ENCODE results near the gene PLB1.

Gene PLB1

DNA sequence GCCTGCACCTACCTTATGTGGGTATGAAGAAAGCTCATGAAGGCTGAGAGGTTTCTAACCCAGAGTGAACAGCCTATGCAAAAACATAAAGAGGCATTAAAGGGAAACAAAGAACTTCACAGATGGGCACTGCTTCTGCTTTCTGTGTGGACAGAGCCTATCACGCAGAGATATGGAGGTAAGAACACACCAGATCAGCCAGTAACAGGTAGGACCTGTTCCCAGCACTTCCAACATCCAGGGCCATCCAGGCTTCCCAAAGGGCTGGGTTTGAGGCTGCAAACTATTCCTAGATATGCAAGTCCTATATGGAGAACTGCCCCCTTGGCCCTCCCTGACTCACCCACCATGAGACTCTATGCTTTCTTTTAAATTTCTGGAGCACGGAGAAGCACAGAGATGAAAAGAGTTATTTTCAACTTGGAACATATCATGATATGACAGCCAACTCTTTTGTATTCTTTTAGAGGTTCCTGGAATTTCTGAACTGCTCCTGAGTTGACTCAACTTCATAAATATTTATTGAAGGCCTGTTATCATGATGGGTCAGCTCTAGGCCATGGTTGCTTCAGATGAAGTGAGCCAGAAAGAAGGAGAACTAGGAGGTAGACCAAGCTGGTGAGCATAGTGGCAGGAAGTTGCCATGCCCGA is 178.3 kb downstream of the PLB1 start:
- no peak overlapping the region for H3K4me3 ChIP-seq (ENCODE audit: control insufficient read depth, low read depth, low read length)
- no peak for DNase-seq (ENCODE audit: low read depth)
- TF ChIP-seq CTCF (conservative IDR thresholded peaks at IDR 0.05; ENCODE audit: control insufficient read depth, insufficient read depth, low read depth, low read length) = no peak

DNA sequence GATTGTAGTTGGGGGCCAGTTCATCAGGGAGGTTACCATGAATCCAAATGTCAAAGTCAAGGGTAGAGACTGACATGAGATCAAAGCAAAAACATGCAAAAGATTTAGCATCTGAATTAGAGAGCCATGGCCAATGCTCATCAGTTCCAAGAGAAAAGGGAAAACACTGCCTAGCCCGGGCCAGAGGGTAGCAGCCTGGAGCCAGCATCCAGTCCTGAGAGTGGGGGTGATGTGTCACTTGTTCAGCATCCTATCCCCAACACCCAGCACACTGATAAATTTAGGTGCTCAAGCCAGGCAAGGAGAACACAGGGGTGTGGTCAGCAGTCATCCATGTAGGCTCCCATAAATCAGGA is 178.8 kb downstream of the PLB1 start:
- H3K4me3 ChIP-seq (ENCODE audit: control insufficient read depth, low read depth, low read length) = no peak overlapping the region
- DNase-seq (ENCODE audit: low read depth) = no peak
- TF ChIP-seq CTCF (conservative IDR thresholded peaks at IDR 0.05; ENCODE audit: control insufficient read depth, insufficient read depth, low read depth, low read length) = no peak

GRCh38 chr2:28676152-28676835 is 180.4 kb downstream of the PLB1 start:
- H3K4me3 ChIP-seq (ENCODE audit: control insufficient read depth, low read depth, low read length) = no peak overlapping the region
- DNase-seq (ENCODE audit: low read depth) = no peak
- no peak for TF ChIP-seq CTCF (conservative IDR thresholded peaks at IDR 0.05; ENCODE audit: control insufficient read depth, insufficient read depth, low read depth, low read length)

DNA sequence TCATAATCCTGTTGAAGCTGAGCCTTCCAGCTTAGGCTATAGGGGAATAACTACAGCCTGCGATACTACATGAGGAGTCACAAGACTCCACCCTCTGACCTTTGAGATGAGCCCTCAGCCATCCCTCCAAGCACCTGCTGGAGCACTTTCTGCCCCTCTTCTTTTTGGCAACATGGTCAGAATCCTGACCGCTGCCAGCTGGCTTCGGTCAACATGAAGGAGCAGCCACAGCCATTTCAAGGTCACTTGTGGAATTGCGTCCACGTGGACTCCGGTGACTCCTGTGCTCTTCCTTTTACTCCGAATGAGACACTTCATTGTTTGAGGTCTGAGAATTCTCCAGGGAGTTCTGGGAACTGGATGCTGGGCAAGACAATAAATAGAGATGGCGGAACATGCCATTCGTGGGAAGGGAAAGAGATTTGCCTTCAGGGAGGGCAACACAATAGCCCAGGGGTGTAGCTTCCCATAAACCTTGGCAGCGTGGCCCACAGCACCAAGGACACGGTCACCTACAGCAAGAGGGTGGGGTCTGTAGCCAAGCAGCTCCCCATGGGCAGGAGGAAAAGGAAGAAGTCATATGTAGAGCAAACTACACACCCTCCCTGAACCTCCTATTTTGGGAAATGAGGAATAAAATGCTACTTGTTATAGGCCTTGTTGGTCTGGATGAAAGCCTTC is 182.5 kb downstream of the PLB1 start:
- TF ChIP-seq CTCF (conservative IDR thresholded peaks at IDR 0.05; ENCODE audit: control insufficient read depth, insufficient read depth, low read depth, low read length) = no peak
- no peak for DNase-seq (ENCODE audit: low read depth)
- H3K4me3 ChIP-seq (ENCODE audit: control insufficient read depth, low read depth, low read length) = no peak overlapping the region

- DNase-seq (ENCODE audit: low read depth) = no peak
- H3K4me3 ChIP-seq (ENCODE audit: control insufficient read depth, low read depth, low read length) = no peak overlapping the region
- TF ChIP-seq CTCF (conservative IDR thresholded peaks at IDR 0.05; ENCODE audit: control insufficient read depth, insufficient read depth, low read depth, low read length) = no peak
Observed at GRCh38 chr2:28678944-28679343, 183.1 kb downstream of the PLB1 start.

DNA sequence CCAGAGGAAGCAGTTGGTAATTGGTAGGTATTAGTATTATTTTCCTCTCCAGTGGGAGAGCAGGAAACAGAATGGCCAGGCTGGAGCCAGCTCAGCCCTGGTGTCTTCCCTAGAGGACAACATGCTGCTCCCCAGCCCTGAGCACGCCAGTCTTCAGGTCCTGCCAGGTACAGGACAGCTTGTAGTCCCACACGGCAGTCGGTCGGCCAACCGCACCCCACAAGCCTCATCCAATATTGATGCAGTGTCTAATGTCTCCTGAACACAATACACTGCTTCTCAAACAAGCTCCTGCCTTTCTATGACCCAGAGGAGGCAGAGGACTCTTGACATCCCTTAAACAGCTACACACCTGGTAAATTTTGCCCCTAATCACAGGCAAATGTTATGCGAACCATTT is 184.8 kb downstream of the PLB1 start:
- TF ChIP-seq CTCF (conservative IDR thresholded peaks at IDR 0.05; ENCODE audit: control insufficient read depth, insufficient read depth, low read depth, low read length) = no peak
- no peak for DNase-seq (ENCODE audit: low read depth)
- no peak overlapping the region for H3K4me3 ChIP-seq (ENCODE audit: control insufficient read depth, low read depth, low read length)
